Stomach (tissue), 4 donors: ENCODE measurements around the gene SLC7A5.
"Not testable (repeated sequence)": the region's sequence is repeated elsewhere in the genome, so short reads cannot be mapped to it uniquely, and the experiment has no call there.

Source experiments
- EP300 ChIP-seq: sonication (generic); formaldehyde crosslinking; IDR thresholded peaks from one replicate; pipeline ENCODE4 v1.6.1; 2017; ENCODE audit warnings: antibody characterized with exemption
- POLR2A ChIP-seq, 4 donors: fragments of 450-650 bp; IDR thresholded peaks; one replicate each; pipeline ENCODE4 v1.6.1; 2016; ENCODE audit warnings: antibody characterized with exemption in 4 of 4, control low read depth in 2 of 4, mild to moderate bottlenecking in 1 of 4, moderate library complexity in 1 of 4
- TF ChIP-seq, protein P1 (sequence below), 7 experiments: fragments of 450-650 bp in 4 of 7; fragments of 200-600 bp in 3 of 7; sonication (generic) in 3 of 7; IDR thresholded peaks; one replicate each; pipeline ENCODE4 v1.5.1; 2016 to 2019; ENCODE audit warnings: antibody characterized with exemption in 7 of 7, control low read depth in 2 of 7, mild to moderate bottlenecking in 1 of 7

GRCh38 chr16:87905521-87905920 is 36.2 kb upstream of the SLC7A5 start:
- TF ChIP-seq POLR2A (IDR thresholded peaks at IDR 0.05); EP300: not testable (repeated sequence)
- TF ChIP-seq, protein P1, sequence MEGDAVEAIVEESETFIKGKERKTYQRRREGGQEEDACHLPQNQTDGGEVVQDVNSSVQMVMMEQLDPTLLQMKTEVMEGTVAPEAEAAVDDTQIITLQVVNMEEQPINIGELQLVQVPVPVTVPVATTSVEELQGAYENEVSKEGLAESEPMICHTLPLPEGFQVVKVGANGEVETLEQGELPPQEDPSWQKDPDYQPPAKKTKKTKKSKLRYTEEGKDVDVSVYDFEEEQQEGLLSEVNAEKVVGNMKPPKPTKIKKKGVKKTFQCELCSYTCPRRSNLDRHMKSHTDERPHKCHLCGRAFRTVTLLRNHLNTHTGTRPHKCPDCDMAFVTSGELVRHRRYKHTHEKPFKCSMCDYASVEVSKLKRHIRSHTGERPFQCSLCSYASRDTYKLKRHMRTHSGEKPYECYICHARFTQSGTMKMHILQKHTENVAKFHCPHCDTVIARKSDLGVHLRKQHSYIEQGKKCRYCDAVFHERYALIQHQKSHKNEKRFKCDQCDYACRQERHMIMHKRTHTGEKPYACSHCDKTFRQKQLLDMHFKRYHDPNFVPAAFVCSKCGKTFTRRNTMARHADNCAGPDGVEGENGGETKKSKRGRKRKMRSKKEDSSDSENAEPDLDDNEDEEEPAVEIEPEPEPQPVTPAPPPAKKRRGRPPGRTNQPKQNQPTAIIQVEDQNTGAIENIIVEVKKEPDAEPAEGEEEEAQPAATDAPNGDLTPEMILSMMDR (IDR thresholded peaks at IDR 0.05) = not testable (repeated sequence)
